HEK293 (cell line): ENCODE measurements around the gene RNPEP.
A peak's percentile ranks its signal among the peaks of the same experiment; 100 is the strongest.

Experiments
- ELK4 ChIP-seq: IDR thresholded peaks from 2 replicates; pipeline ENCODE4 v1.6.1; 2011; ENCODE audit warnings: mild to moderate bottlenecking, low read depth, low read length, borderline replicate concordance
- GLI4 ChIP-seq: fragments of 450-650 bp; formaldehyde crosslinking; IDR thresholded peaks from 2 replicates; pipeline ENCODE4 v1.5.1; 2016; ENCODE audit warnings: missing biosample characterization, missing genetic modification characterization
- GLIS2 ChIP-seq: fragments of 450-650 bp; formaldehyde crosslinking; IDR thresholded peaks from 2 replicates; pipeline ENCODE4 v1.5.1; 2016; ENCODE audit warnings: missing biosample characterization, missing genetic modification characterization
- MYNN ChIP-seq: fragments of 450-650 bp; formaldehyde crosslinking; IDR thresholded peaks from 2 replicates; pipeline ENCODE4 v1.5.1; 2016; ENCODE audit warnings: missing biosample characterization, missing genetic modification characterization, borderline replicate concordance
- OSR2 ChIP-seq: fragments of 450-650 bp; formaldehyde crosslinking; IDR thresholded peaks from 2 replicates; pipeline ENCODE4 v1.5.1; 2016; ENCODE audit warnings: missing biosample characterization, missing genetic modification characterization
- PRDM10 ChIP-seq: fragments of 450-650 bp; formaldehyde crosslinking; IDR thresholded peaks from 2 replicates; pipeline ENCODE4 v1.5.1; 2016; ENCODE audit warnings: missing biosample characterization, missing genetic modification characterization
- SALL2 ChIP-seq: fragments of 450-650 bp; formaldehyde crosslinking; IDR thresholded peaks from 2 replicates; pipeline ENCODE4 v1.5.0; 2017; ENCODE audit warnings: missing biosample characterization, mild to moderate bottlenecking, missing genetic modification characterization, borderline replicate concordance
- SP2 ChIP-seq: fragments of 450-650 bp; formaldehyde crosslinking; IDR thresholded peaks from 2 replicates; pipeline ENCODE4 v1.5.1; 2016; ENCODE audit warnings: missing biosample characterization, missing genetic modification characterization
- ZBTB48 ChIP-seq: fragments of 450-650 bp; formaldehyde crosslinking; IDR thresholded peaks from 2 replicates; pipeline ENCODE4 v1.5.1; 2016; ENCODE audit warnings: missing biosample characterization, missing genetic modification characterization
- ZBTB6 ChIP-seq: fragments of 450-650 bp; formaldehyde crosslinking; IDR thresholded peaks from 2 replicates; pipeline ENCODE4 v1.5.1; 2017; ENCODE audit warnings: missing biosample characterization, missing genetic modification characterization
- ZBTB8A ChIP-seq: fragments of 450-650 bp; formaldehyde crosslinking; IDR thresholded peaks from 2 replicates; pipeline ENCODE4 v1.5.1; 2016; ENCODE audit warnings: missing biosample characterization, missing genetic modification characterization
- ZNF132 ChIP-seq: fragments of 450-650 bp; formaldehyde crosslinking; IDR thresholded peaks from 2 replicates; pipeline ENCODE4 v1.5.1; 2017; ENCODE audit warnings: missing biosample characterization, missing genetic modification characterization, borderline replicate concordance
- ZNF169 ChIP-seq: fragments of 450-650 bp; formaldehyde crosslinking; IDR thresholded peaks from 2 replicates; pipeline ENCODE4 v1.5.1; 2016; ENCODE audit warnings: missing biosample characterization, missing genetic modification characterization
- ZNF202 ChIP-seq: fragments of 450-650 bp; formaldehyde crosslinking; IDR thresholded peaks from 2 replicates; pipeline ENCODE4 v1.5.1; 2016; ENCODE audit warnings: missing biosample characterization, missing genetic modification characterization, borderline replicate concordance
- ZNF23 ChIP-seq: fragments of 450-650 bp; formaldehyde crosslinking; IDR thresholded peaks from 2 replicates; pipeline ENCODE4 v1.5.1; 2016; ENCODE audit warnings: missing biosample characterization, missing genetic modification characterization, borderline replicate concordance
- ZNF248 ChIP-seq: fragments of 450-650 bp; formaldehyde crosslinking; IDR thresholded peaks from 2 replicates; pipeline ENCODE4 v1.5.1; 2017; ENCODE audit warnings: missing biosample characterization, missing genetic modification characterization
- ZNF366 ChIP-seq: fragments of 450-650 bp; formaldehyde crosslinking; conservative IDR thresholded peaks from 2 replicates; pipeline ENCODE4 v1.5.1; 2016; ENCODE audit warnings: missing biosample characterization, missing genetic modification characterization
- ZNF433 ChIP-seq: fragments of 450-650 bp; formaldehyde crosslinking; IDR thresholded peaks from 2 replicates; pipeline ENCODE4 v1.5.1; 2016; ENCODE audit warnings: missing biosample characterization, missing genetic modification characterization, low read depth
- ZNF449 ChIP-seq: fragments of 450-650 bp; formaldehyde crosslinking; IDR thresholded peaks from 2 replicates; pipeline ENCODE4 v1.5.1; 2017; ENCODE audit warnings: missing biosample characterization, mild to moderate bottlenecking, missing genetic modification characterization, moderate library complexity
- ZNF48 ChIP-seq: fragments of 450-650 bp; formaldehyde crosslinking; IDR thresholded peaks from 2 replicates; pipeline ENCODE4 v1.5.1; 2016; ENCODE audit warnings: missing biosample characterization, missing genetic modification characterization
- ZNF488 ChIP-seq: fragments of 450-650 bp; formaldehyde crosslinking; IDR thresholded peaks from 2 replicates; pipeline ENCODE4 v1.5.1; 2016; ENCODE audit warnings: missing biosample characterization, missing genetic modification characterization
- ZNF561 ChIP-seq: fragments of 450-650 bp; IDR thresholded peaks from 2 replicates; pipeline ENCODE4 v1.5.1; 2018; ENCODE audit warnings: missing biosample characterization, missing genetic modification characterization, borderline replicate concordance
- ZNF623 ChIP-seq: fragments of 450-650 bp; formaldehyde crosslinking; IDR thresholded peaks from 2 replicates; pipeline ENCODE4 v1.5.1; 2016; ENCODE audit warnings: missing biosample characterization, missing genetic modification characterization
- ZNF626 ChIP-seq: fragments of 450-650 bp; sonication (Bioruptor Pico); formaldehyde crosslinking; IDR thresholded peaks from 2 replicates; pipeline ENCODE4 v1.5.1; 2018; ENCODE audit warnings: missing biosample characterization, missing genetic modification characterization, inconsistent platforms
- ZNF658 ChIP-seq: fragments of 450-650 bp; formaldehyde crosslinking; IDR thresholded peaks from 2 replicates; pipeline ENCODE4; 2016; ENCODE audit warnings: missing biosample characterization, missing genetic modification characterization
- ZNF660 ChIP-seq: fragments of 450-650 bp; IDR thresholded peaks from 2 replicates; pipeline ENCODE4 v1.5.1; 2018; ENCODE audit warnings: missing biosample characterization, mild to moderate bottlenecking, missing genetic modification characterization
- ZNF707 ChIP-seq: fragments of 450-650 bp; formaldehyde crosslinking; IDR thresholded peaks from 2 replicates; pipeline ENCODE4 v1.5.1; 2016; ENCODE audit warnings: missing biosample characterization, missing genetic modification characterization
- ZNF776 ChIP-seq: fragments of 450-650 bp; formaldehyde crosslinking; IDR thresholded peaks from 2 replicates; pipeline ENCODE4 v1.5.0; 2017; ENCODE audit warnings: missing biosample characterization, missing genetic modification characterization, borderline replicate concordance
- ZNF777 ChIP-seq: fragments of 450-650 bp; formaldehyde crosslinking; IDR thresholded peaks from 2 replicates; pipeline ENCODE4 v1.5.1; 2017; ENCODE audit warnings: missing biosample characterization, missing genetic modification characterization, borderline replicate concordance
- TF ChIP-seq, protein P1 (sequence below): sonication (generic); formaldehyde crosslinking; IDR thresholded peaks from 2 replicates; pipeline ENCODE4 v1.8.1; 2022; ENCODE audit warnings: mild to moderate bottlenecking, moderate library complexity, missing genetic modification reagents
- TF ChIP-seq, protein P2 (sequence below): fragments of 450-650 bp; formaldehyde crosslinking; IDR thresholded peaks from 2 replicates; pipeline ENCODE4 v1.5.1; 2016; ENCODE audit warnings: missing biosample characterization, missing genetic modification characterization

Gene RNPEP

DNA sequence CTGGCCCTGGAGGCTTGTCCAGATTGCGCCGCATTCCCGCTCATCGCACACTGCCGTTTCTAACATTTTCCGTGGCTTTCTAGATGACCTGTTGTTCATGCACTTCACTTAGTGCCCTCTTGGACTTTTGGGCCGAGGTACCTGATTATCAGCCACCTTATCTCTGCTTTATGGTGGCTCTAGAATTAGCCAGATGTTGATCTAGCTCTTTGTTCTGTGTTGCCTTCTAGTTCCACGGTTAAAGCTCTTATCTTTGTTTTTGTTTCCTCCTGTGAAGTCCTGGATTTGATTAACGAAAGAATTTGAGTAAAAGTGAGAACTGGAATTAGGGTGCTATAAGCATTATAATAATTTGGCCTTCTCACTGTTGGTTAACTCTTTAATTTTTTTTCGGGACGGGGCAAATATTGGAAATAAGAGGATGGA is 945 bp downstream of the RNPEP start (continued):
- TF ChIP-seq, protein P1, sequence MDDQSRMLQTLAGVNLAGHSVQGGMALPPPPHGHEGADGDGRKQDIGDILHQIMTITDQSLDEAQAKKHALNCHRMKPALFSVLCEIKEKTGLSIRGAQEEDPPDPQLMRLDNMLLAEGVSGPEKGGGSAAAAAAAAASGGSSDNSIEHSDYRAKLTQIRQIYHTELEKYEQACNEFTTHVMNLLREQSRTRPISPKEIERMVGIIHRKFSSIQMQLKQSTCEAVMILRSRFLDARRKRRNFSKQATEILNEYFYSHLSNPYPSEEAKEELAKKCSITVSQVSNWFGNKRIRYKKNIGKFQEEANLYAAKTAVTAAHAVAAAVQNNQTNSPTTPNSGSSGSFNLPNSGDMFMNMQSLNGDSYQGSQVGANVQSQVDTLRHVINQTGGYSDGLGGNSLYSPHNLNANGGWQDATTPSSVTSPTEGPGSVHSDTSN (CRISPR knock-in tag): no peak
- TF ChIP-seq OSR2 (tag by site-specific recombination) (no peak), ZNF366 (0 out of 2 replicates have a peak, but pooled peaks have one; percentile 8), ZNF48 (tag by site-specific recombination) (no peak), ZBTB6 (tag by site-specific recombination) (peak; percentile 69; the same call in 1 of the 2 replicates), ZNF777 (tag by site-specific recombination) (no peak), SP2 (tag by site-specific recombination) (no peak), ZNF776 (tag by site-specific recombination) (no peak), ZNF660 (tag by site-specific recombination) (0 out of 2 replicates have a peak, but pooled peaks have one; percentile 5), ZNF707 (tag by site-specific recombination) (no peak), ZNF132 (tag by site-specific recombination) (no peak), ZNF623 (tag by site-specific recombination) (no peak), ZBTB48 (tag by site-specific recombination) (0 out of 2 replicates have a peak, but pooled peaks have one; percentile 37), ZNF626 (tag by site-specific recombination) (no peak), ZNF433 (tag by site-specific recombination) (no peak), ZNF202 (tag by site-specific recombination) (no peak), ZNF248 (tag by site-specific recombination) (no peak), SALL2 (tag by site-specific recombination) (no peak), MYNN (no peak), ZNF488 (tag by site-specific recombination) (no peak), ZNF658 (no peak), GLIS2 (no peak), ZNF561 (tag by site-specific recombination) (no peak), ZNF449 (tag by site-specific recombination) (no peak), PRDM10 (tag by site-specific recombination) (no peak), ZNF23 (tag by site-specific recombination) (no peak), GLI4 (tag by site-specific recombination) (no peak), ZBTB8A (tag by site-specific recombination) (no peak), ELK4 (no peak), ZNF169 (no peak)
- TF ChIP-seq, protein P2, sequence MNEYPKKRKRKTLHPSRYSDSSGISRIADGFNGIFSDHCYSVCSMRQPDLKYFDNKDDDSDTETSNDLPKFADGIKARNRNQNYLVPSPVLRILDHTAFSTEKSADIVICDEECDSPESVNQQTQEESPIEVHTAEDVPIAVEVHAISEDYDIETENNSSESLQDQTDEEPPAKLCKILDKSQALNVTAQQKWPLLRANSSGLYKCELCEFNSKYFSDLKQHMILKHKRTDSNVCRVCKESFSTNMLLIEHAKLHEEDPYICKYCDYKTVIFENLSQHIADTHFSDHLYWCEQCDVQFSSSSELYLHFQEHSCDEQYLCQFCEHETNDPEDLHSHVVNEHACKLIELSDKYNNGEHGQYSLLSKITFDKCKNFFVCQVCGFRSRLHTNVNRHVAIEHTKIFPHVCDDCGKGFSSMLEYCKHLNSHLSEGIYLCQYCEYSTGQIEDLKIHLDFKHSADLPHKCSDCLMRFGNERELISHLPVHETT (tag by site-specific recombination): no peak
